Measurements from ENCODE around the gene ANKRD22.
A peak's percentile ranks its signal among the peaks of the same experiment; 100 is the strongest.

Gene ANKRD22

GRCh38 chr10:88828310-88828709 is 23.3 kb downstream of the ANKRD22 start:
- Histone ChIP-seq H3K9me3 (ENCODE audit: severe bottlenecking) (no peaks in the 10 kb centered on the region), H3K27me3 (ENCODE audit: insufficient read depth, poor library complexity, severe bottlenecking) (no peaks in the 10 kb centered on the region), H3K27ac (ENCODE audit: poor library complexity, severe bottlenecking) (no peak overlapping the region), H3K4me3 (ENCODE audit: severe bottlenecking) (no peak overlapping the region), H3K4me1 (ENCODE audit: insufficient read depth, poor library complexity, severe bottlenecking) (no peaks in the 10 kb centered on the region), H3K36me3 (ENCODE audit: low read depth) (no peaks in the 10 kb centered on the region)
- no peak for ATAC-seq (ENCODE audit: low read depth)
- no peak for DNase-seq (ENCODE audit: low spot score)
- no peak for TF ChIP-seq CTCF (IDR thresholded peaks at IDR 0.05; ENCODE audit: poor library complexity, severe bottlenecking)

GRCh38 chr10:88827671-88828070 is 24.0 kb downstream of the ANKRD22 start:
- Histone ChIP-seq H3K4me3 (ENCODE audit: severe bottlenecking) (no peak overlapping the region), H3K9me3 (ENCODE audit: severe bottlenecking) (no peaks in the 10 kb centered on the region), H3K27ac (ENCODE audit: poor library complexity, severe bottlenecking) (no peak overlapping the region), H3K4me1 (ENCODE audit: insufficient read depth, poor library complexity, severe bottlenecking) (no peaks in the 10 kb centered on the region), H3K36me3 (ENCODE audit: low read depth) (no peaks in the 10 kb centered on the region), H3K27me3 (ENCODE audit: insufficient read depth, poor library complexity, severe bottlenecking) (no peaks in the 10 kb centered on the region)
- ATAC-seq (ENCODE audit: low read depth) (no peak), DNase-seq (ENCODE audit: low spot score) (no peak)
- no peak for TF ChIP-seq CTCF (IDR thresholded peaks at IDR 0.05; ENCODE audit: poor library complexity, severe bottlenecking)

GRCh38 chr10:88826388-88826787 is 25.3 kb downstream of the ANKRD22 start:
- no peak for DNase-seq (ENCODE audit: low spot score)
- Histone ChIP-seq H3K9me3 (ENCODE audit: severe bottlenecking) (no peaks in the 10 kb centered on the region), H3K4me3 (ENCODE audit: severe bottlenecking) (no peak overlapping the region), H3K27me3 (ENCODE audit: insufficient read depth, poor library complexity, severe bottlenecking) (no peaks in the 10 kb centered on the region), H3K27ac (ENCODE audit: poor library complexity, severe bottlenecking) (no peak overlapping the region), H3K4me1 (ENCODE audit: insufficient read depth, poor library complexity, severe bottlenecking) (peaks cover 4% of the 10 kb centered on the region), H3K36me3 (ENCODE audit: low read depth) (no peaks in the 10 kb centered on the region)
- no peak for TF ChIP-seq CTCF (IDR thresholded peaks at IDR 0.05; ENCODE audit: poor library complexity, severe bottlenecking)
- ATAC-seq (ENCODE audit: low read depth) = no peak

GRCh38 chr10:88820748-88821401 is 30.8 kb downstream of the ANKRD22 start:
- Histone ChIP-seq H3K4me1 (ENCODE audit: insufficient read depth, poor library complexity, severe bottlenecking) (peaks cover 13% of the 10 kb centered on the region), H3K4me3 (ENCODE audit: severe bottlenecking) (no peak overlapping the region), H3K27me3 (ENCODE audit: insufficient read depth, poor library complexity, severe bottlenecking) (no peaks in the 10 kb centered on the region), H3K27ac (ENCODE audit: poor library complexity, severe bottlenecking) (no peak overlapping the region), H3K36me3 (ENCODE audit: low read depth) (no peaks in the 10 kb centered on the region), H3K9me3 (ENCODE audit: severe bottlenecking) (no peaks in the 10 kb centered on the region)
- peak; percentile 72 for ATAC-seq (ENCODE audit: low read depth)
- no peak for TF ChIP-seq CTCF (IDR thresholded peaks at IDR 0.05; ENCODE audit: poor library complexity, severe bottlenecking)
- DNase-seq (ENCODE audit: low spot score) = no peak

GRCh38 chr10:88819290-88819689 is 32.4 kb downstream of the ANKRD22 start:
- no peak for TF ChIP-seq CTCF (IDR thresholded peaks at IDR 0.05; ENCODE audit: poor library complexity, severe bottlenecking)
- Histone ChIP-seq H3K4me3 (ENCODE audit: severe bottlenecking) (no peak overlapping the region), H3K27ac (ENCODE audit: poor library complexity, severe bottlenecking) (no peak overlapping the region), H3K27me3 (ENCODE audit: insufficient read depth, poor library complexity, severe bottlenecking) (no peaks in the 10 kb centered on the region), H3K9me3 (ENCODE audit: severe bottlenecking) (no peaks in the 10 kb centered on the region), H3K4me1 (ENCODE audit: insufficient read depth, poor library complexity, severe bottlenecking) (peaks cover 13% of the 10 kb centered on the region), H3K36me3 (ENCODE audit: low read depth) (no peaks in the 10 kb centered on the region)
- ATAC-seq (ENCODE audit: low read depth) (no peak), DNase-seq (ENCODE audit: low spot score) (no peak)
